RPMI8226 (cell line): ENCODE results near the gene OLFML2A.
A peak's percentile ranks its signal among the peaks of the same experiment; 100 is the strongest.
"Not testable (repeated sequence)": the region's sequence is repeated elsewhere in the genome, so short reads cannot be mapped to it uniquely, and the experiment has no call there.

Experiments
- DNase-seq: peaks from one replicate; pipeline ENCODE4 v3.0.0-alpha.2; 2015

OLFML2A gene

GRCh38 chr9:124776954-124777648, at the start of gene OLFML2A:
Gene OLFML2A, plus strand, starts transcription at chr9:124777133. Its CDS starts 138 bp downstream, at chr9:124777271.
- DNase-seq: peak; percentile 31

DNA sequence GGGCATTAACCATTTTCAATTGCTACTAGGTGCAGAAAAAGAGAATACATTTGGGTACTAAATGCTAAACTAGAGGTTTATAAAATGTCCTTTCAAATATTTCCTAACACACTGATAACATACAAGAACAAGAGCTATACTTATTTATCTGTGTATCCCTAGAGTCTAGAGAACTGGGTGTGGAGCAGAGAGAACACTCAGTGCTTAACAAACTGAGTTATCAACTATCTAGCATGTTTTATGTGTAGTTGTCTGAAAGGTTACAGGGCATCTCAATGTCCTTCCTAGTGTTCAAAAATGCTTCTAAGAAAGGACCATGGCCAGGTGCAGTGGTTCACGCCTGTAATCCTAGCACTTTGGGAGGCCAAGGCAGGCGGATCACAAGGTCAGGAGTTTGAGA, 46.2 kb upstream of the OLFML2A start:
- DNase-seq: no peak

DNA sequence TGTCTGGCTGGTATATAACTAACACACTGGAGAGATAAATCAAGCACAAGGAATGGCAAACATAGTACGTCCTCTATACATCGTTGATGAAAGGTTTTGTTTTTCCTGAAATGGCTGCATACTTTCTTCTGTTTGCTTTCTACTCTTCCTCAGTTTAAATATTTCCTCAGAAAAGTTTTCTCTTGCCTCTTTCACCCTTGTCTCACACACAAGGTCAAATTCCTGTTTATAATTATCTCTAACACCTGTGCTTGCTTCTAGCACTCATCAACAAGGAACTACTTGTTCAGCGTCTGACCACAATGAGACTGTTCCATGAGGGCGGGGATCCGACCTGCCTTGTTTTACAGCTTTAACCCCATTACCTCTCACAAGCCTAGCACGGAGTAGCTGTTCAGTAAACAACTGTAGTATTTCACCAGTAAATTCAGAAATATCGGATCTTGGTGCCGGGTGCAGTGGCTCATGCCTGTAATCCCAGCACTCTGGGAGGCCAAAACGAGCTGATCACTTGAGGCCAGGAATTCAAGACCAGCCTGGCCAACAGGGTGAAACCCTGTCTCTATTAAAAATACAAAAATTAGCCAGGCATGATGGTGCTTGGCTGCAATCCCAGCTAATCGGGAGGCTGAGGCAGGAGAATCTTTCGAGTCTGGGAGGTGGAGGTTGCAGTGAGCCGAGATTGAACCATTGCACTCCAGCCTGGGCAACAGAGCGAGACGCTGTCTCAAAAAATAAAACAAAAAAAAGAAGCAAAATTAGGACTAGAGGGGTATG, 42.8 kb upstream of the OLFML2A start:
- peak; percentile 19 for DNase-seq

DNA sequence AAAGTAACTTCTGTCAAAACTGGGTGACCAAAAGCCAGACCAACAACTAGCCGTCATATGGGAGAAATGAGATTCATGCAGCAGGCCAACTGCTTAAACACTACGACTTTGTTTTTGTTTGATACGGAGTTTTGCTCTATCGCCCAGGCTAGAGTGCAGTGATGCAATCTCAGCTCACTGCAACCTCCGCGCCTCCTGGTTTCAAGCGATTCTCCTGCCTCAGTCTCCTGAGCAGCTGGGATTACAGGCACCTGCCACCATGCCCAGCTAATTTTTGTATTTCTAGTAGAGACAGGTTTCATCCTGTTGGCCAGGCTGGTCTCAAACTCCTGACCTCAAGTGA, 42.2 kb upstream of the OLFML2A start:
- not testable (repeated sequence) for DNase-seq

GRCh38 chr9:124735121-124735520, 41.8 kb upstream of the OLFML2A start:
- no peak for DNase-seq

DNA sequence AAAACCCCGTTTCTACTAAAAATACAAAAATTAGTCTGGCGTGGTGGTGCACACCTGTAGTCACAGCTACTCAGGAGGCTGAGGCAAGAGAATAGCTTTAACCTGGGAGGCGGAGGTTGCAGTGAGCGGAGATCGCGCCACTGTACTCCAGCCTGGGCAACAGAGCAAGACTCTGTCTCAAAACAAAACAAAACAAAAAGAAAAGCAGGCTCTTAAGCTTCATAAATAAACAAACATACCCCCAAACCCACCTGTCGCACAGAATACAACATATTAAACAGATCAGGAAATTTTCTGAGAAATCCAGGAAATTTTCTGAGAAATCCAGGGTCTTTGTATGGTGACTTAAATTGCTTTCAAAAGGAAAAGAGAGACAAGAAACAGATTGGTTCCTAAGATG, 38.9 kb upstream of the OLFML2A start:
- DNase-seq: not testable (repeated sequence)

GRCh38 chr9:124739360-124739759, 37.6 kb upstream of the OLFML2A start:
- DNase-seq: no peak

GRCh38 chr9:124741149-124741548, 35.8 kb upstream of the OLFML2A start:
- no peak for DNase-seq

GRCh38 chr9:124741662-124742061, 35.3 kb upstream of the OLFML2A start:
- DNase-seq: no peak

DNA sequence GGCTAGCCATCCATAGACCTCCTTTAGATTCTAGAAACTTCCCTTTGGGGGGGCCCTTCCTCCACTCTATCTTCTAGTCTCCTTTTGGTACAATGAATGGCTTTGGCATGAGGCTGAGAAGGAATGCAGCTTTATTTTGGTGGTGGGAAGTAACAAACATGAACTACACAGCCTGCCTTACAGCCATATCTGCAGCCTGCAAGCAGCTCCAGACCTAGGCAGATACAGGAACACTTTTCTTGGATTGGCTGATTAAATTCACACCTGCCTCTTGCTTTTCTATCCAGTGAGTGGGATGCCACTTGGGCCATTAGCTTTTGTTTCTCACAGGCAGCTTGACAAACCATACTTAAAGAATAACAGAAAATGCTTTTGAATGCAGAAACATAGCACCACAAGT, 34.0 kb upstream of the OLFML2A start:
- DNase-seq: no peak

GRCh38 chr9:124743686-124744348, 33.1 kb upstream of the OLFML2A start:
- no peak for DNase-seq

DNA sequence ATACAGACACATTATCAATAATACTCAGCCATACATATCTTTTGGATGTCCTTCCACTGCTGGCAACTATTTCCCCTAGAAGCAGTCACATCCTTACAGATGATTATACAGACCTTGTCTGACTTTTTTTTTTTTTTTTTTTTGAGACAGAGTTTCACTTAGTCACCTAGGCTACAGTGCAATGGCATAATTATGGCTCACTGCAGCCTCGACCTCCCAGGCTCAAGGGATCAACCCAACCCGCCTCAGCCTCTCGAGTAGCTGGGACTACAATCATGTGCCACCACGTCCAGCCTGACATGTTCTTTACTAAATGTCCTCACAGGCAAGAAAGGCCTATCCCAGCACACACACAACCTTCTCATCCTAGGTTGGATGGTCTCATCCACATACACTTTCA, 29.9 kb upstream of the OLFML2A start:
- DNase-seq: no peak

DNA sequence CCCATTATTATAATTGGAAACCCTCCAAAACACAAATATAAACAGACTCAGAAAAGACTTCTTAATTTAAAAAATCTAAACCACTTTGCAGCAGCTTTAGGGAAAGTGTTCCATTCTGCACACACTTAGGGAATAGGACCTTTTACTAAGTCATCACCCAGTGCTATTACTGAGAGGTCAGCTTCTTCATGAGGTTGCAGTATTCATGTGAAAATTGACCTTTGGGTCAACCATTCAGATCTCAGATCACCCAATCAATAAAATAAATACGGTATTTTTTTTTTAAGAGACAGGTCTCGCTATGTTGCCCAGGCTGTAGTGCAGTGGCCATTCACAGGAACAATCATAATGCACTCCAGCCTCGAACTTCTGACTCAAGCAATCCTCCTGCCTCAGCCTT, 27.6 kb upstream of the OLFML2A start:
- DNase-seq: no peak

- no peak for DNase-seq
These were observed 27.2 kb upstream of the OLFML2A start for GRCh38 chr9:124749781-124750180.

- DNase-seq: no peak
These were observed 24.0 kb upstream of the OLFML2A start for GRCh38 chr9:124752967-124753366.

DNA sequence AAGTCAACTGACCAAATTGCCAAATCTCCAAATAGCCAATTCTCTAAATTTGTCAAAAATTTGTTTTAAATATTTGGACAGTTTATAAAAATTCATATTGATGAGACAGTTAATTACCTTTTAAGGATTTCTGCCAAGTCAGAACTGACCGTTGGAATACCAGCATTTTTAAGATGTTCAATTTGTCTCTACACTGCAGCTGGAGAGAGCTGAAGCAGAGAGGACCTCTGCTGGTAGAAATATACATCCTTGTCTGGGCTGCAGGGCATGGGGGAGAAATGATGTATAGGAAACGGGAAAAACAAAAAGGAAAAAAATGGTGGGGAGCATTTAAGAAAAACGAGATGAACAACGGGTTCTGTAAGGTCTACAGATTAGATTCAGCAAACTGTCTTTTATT, 22.6 kb upstream of the OLFML2A start:
- DNase-seq: no peak

DNA sequence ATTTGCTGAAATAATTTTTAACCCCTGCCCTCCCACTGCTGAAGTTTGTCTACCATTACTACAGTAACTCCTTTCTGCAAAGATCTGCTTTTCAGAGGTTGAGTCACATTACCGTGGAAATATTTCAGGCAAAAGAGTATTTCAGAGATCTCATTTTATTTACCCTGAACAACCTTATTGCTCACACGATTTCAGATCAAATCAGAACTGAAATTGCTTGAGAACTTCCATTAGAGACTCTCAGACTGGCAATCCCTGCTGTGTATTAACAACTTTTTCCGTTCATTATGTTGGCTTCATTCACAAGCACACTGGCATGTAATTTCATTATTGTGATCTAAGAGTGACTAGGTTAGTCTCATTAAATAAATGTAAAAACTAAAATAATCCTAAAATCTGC, 21.9 kb upstream of the OLFML2A start:
- no peak for DNase-seq

- DNase-seq: no peak
These were observed 20.9 kb upstream of the OLFML2A start for GRCh38 chr9:124756011-124756410.

GRCh38 chr9:124757616-124758015, 19.3 kb upstream of the OLFML2A start:
- no peak for DNase-seq

GRCh38 chr9:124758061-124758460, 18.9 kb upstream of the OLFML2A start:
- DNase-seq: no peak

DNA sequence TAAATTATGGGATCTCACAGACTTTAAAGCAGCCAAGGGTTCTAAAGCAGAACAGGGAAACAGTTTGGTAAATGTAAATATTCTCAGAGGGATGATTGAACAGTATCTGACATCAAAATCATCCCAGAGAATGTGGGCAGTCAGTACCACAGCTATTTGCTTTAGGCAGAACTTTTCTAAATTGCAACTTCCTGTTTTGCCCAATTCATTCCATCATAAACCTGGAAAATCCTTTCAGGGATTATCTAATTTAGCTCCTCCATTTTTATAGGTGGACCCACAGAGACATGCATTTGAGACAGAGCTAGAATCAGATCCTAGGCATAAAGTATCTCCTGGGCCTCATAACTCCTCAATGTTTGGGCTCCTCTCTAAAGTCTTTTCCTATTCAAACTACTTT, 18.2 kb upstream of the OLFML2A start:
- DNase-seq: no peak

GRCh38 chr9:124759327-124759726, 17.6 kb upstream of the OLFML2A start:
- DNase-seq: no peak

GRCh38 chr9:124760719-124761118, 16.2 kb upstream of the OLFML2A start:
- no peak for DNase-seq

DNA sequence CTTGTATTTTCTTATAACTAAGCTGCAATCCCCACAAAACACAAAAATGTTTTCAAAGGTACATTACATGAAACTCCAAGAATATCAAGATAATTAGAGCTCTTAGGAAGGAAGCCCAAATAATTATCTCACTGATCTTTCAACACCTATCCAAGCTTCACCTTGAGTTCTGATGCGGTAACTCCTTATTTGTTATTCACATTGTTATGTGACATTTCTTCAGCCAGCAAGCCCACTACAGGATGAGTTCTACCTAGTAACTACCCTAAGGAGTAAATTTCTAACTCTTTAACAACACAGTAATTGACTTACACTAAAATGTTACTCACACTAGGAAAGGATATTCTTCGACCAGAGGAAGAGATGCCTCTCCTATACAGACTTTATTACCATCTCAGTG, 15.7 kb upstream of the OLFML2A start:
- DNase-seq: no peak
